ENCODE data around the gene PPFIBP2. TPM values are rescaled to one million over a fixed set of nuclear protein-coding genes. Genes with fewer than 3 reads are reported as not detected.
A peak's percentile ranks its signal among the peaks of the same experiment; 100 is the strongest.

Gene PPFIBP2
- polyA plus RNA-seq, 2 of the 4 experiments (the other 2 are of a cell fraction) = 13.4 to 32.5 TPM

DNA sequence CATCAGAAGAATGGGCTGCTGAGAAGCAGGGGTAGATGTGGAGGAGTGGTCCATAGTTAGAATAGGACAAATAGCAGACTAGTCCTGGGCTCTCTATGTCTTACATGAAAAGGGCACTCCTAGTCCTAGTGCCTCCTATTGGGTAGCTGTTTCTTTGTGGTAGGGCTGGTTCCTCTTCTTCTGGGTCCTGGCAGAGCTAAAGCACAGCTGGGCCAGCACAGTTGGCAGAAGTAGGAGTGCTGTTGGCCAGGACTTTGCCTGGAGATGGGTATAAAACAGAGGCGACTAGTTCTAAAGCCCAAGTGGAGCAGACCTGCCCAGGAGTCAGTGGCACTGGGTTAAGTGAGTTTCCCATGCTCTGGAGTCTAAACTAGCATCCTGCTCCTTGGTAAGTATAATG lies 55.2 kb downstream of the PPFIBP2 start:
- Histone ChIP-seq H3K27ac (no peak overlapping the region), H3K4me2 (no peak overlapping the region), H3K9me3 (peaks cover 10% of the 10 kb centered on the region; the same call in 1 of the 3 replicates), H3K4me3 (no peak overlapping the region), H3K4me1 (peaks cover 30% of the 10 kb centered on the region)
- ATAC-seq = no peak
- ChIA-PET POLR2A (interaction anchor here (1.3 kb wide), 1 partner anchor 96 kb away, joined by 3 read pairs; no protein-coding TSS in a partner anchor), CTCF (interaction anchor here (0.8 to 12.5 kb wide), 4 partner anchors 12 to 107 kb away, joined by 3 to 290 read pairs (median 106); partner anchors contain the start of gene CYB5R2)
- TF ChIP-seq SMC3 (IDR thresholded peaks at IDR 0.05) = no peak
- TF ChIP-seq JUNB (IDR thresholded peaks at IDR 0.05) = no peak
- no peak for TF ChIP-seq REST (IDR thresholded peaks at IDR 0.05)
- TF ChIP-seq KDM1A (IDR thresholded peaks at IDR 0.05; ENCODE audit: low read depth) = no peak
- no peak for TF ChIP-seq CBX8 (IDR thresholded peaks at IDR 0.05)
- TF ChIP-seq NFE2L2 (conservative IDR thresholded peaks at IDR 0.05; ENCODE audit: low read length) = no peak
- no peak for TF ChIP-seq HDAC2 (IDR thresholded peaks at IDR 0.05)
- no peak for TF ChIP-seq NPAS2 (CRISPR knock-in tag; IDR thresholded peaks at IDR 0.05; ENCODE audit: borderline replicate concordance)
- TF ChIP-seq EHF (CRISPR knock-in tag; IDR thresholded peaks at IDR 0.05) = no peak
- no peak for TF ChIP-seq RNF2 (IDR thresholded peaks at IDR 0.05; ENCODE audit: borderline replicate concordance, low read depth)
- 80% methylated on average over 1 of the region's 1 CpG for WGBS (ENCODE audit: missing lambda C conversion rate)
- no peak for DNase-seq (ENCODE audit: low read depth in 1 of 2, low spot score in 1 of 2)
- FAIRE-seq = no peak

GRCh38 chr11:7570241-7570640 lies 56.4 kb downstream of the PPFIBP2 start:
- ATAC-seq = no peak
- FAIRE-seq = no peak
- Histone ChIP-seq H3K27ac (no peak overlapping the region), H3K9me3 (peaks cover 10% of the 10 kb centered on the region; the same call in 1 of the 3 replicates), H3K4me1 (peaks cover 42% of the 10 kb centered on the region), H3K4me2 (no peak overlapping the region), H3K4me3 (no peak overlapping the region)
- CTCF ChIA-PET = interaction anchor here (1.4 to 12.5 kb wide), 15 partner anchors 9 to 128 kb away, joined by 4 to 290 read pairs (median 26); partner anchors contain the start of genes CYB5R2 and PPFIBP2
- POLR2A ChIA-PET = no interaction called here
- WGBS (ENCODE audit: missing lambda C conversion rate) = 61% methylated on average over 2 of the region's 2 CpGs
- no peak for TF ChIP-seq HDAC2 (IDR thresholded peaks at IDR 0.05)
- no peak for TF ChIP-seq ZNF302 (CRISPR knock-in tag; IDR thresholded peaks at IDR 0.05)
- TF ChIP-seq RARB (CRISPR knock-in tag; IDR thresholded peaks at IDR 0.05) = no peak
- TF ChIP-seq NFE2L2 (conservative IDR thresholded peaks at IDR 0.05; ENCODE audit: low read length) = no peak
- no peak for TF ChIP-seq RFX5 (IDR thresholded peaks at IDR 0.05)
- no peak for TF ChIP-seq HEYL (CRISPR knock-in tag; IDR thresholded peaks at IDR 0.05)
- DNase-seq (ENCODE audit: low read depth in 1 of 2, low spot score in 1 of 2) = no peak

- H3K4me2 ChIP-seq = peak overlapping the region; percentile 75
- no peak for TF ChIP-seq FOXS1 (CRISPR knock-in tag; IDR thresholded peaks at IDR 0.05)
- TF ChIP-seq EHMT2 (IDR thresholded peaks at IDR 0.05; ENCODE audit: low read depth) = no peak
- no peak for TF ChIP-seq CEBPB (IDR thresholded peaks at IDR 0.05)
- TF ChIP-seq ZSCAN20 (CRISPR knock-in tag; IDR thresholded peaks at IDR 0.05) = no peak
- TF ChIP-seq, protein P1, sequence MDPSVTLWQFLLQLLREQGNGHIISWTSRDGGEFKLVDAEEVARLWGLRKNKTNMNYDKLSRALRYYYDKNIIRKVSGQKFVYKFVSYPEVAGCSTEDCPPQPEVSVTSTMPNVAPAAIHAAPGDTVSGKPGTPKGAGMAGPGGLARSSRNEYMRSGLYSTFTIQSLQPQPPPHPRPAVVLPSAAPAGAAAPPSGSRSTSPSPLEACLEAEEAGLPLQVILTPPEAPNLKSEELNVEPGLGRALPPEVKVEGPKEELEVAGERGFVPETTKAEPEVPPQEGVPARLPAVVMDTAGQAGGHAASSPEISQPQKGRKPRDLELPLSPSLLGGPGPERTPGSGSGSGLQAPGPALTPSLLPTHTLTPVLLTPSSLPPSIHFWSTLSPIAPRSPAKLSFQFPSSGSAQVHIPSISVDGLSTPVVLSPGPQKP (IDR thresholded peaks at IDR 0.05; ENCODE audit: low read depth, low read length) = no peak
- no peak for TF ChIP-seq SREBF2 (IDR thresholded peaks at IDR 0.05)
- TF ChIP-seq POLR2A (IDR thresholded peaks at IDR 0.05; ENCODE audit: low read length) = no peak
- no peak for TF ChIP-seq HES2 (IDR thresholded peaks at IDR 0.05)
- no peak for TF ChIP-seq GATA3 (IDR thresholded peaks at IDR 0.05; ENCODE audit: borderline replicate concordance)
- TF ChIP-seq NFE2L2 (conservative IDR thresholded peaks at IDR 0.05; ENCODE audit: low read length) = no peak
- TF ChIP-seq ZNF302 (CRISPR knock-in tag; IDR thresholded peaks at IDR 0.05) = no peak
- TF ChIP-seq TFCP2L1 (CRISPR knock-in tag; IDR thresholded peaks at IDR 0.05) = no peak
- no peak for TF ChIP-seq USF2 (IDR thresholded peaks at IDR 0.05)
- no peak for TF ChIP-seq MAFK (IDR thresholded peaks at IDR 0.05; ENCODE audit: partially characterized antibody)
- TF ChIP-seq HOXB5 (CRISPR knock-in tag; IDR thresholded peaks at IDR 0.05) = no peak
- TF ChIP-seq POLR2AphosphoS2 (conservative IDR thresholded peaks at IDR 0.05; ENCODE audit: low read length) = no peak
- TF ChIP-seq EP300 (IDR thresholded peaks at IDR 0.05) = no peak
- no peak for FAIRE-seq
- H3K9me3 ChIP-seq = peaks cover 10% of the 10 kb centered on the region; the same call in 1 of the 3 replicates
- H3K4me3 ChIP-seq = no peak overlapping the region
- H3K27ac ChIP-seq = peak overlapping the region; percentile 85 to 88; a peak in 2 of 6 replicates
- 91% methylated on average over 1 of the region's 1 CpG for WGBS (ENCODE audit: missing lambda C conversion rate)
- ChIA-PET CTCF (interaction anchor here (0.8 to 12.5 kb wide), 53 partner anchors 10 to 533 kb away, joined by 3 to 290 read pairs (median 7); partner anchors contain the start of genes CYB5R2 and PPFIBP2), POLR2A (interaction anchor here (0.9 to 2.0 kb wide), 4 partner anchors 29 to 416 kb away, joined by 4 to 14 read pairs (median 6); partner anchors contain the start of gene EIF3F)
- H3K4me1 ChIP-seq = peaks cover 50% of the 10 kb centered on the region
- no peak for ATAC-seq
- no peak for DNase-seq (ENCODE audit: low read depth in 1 of 2, low spot score in 1 of 2)
Measured at GRCh38 chr11:7570938-7571521, 57.2 kb downstream of the PPFIBP2 start.

Measured in A549 (cell line).